Right atrium auricular region (tissue), 2 donors: ENCODE data around the gene CERK. TPM values are rescaled to one million over a fixed set of nuclear protein-coding genes. Genes with fewer than 3 reads are reported as not detected.

Experiments used
- DNase-seq: peaks from one replicate; pipeline ENCODE4 v3.0.0-alpha.2; 2019; ENCODE audit warnings: low spot score
- H3K27ac ChIP-seq, 2 donors: fragments of 200-600 bp; sonication (generic); 1 replicate in 1 of 2; 2 replicates in 1 of 2; pipeline ENCODE4 v1.5.1; 2016 to 2019
- H3K27me3 ChIP-seq, 2 donors: fragments of 200-600 bp; sonication (generic); one replicate each; pipeline versions ENCODE4 v1.5.1 to v1.6.0; 2017 to 2019
- H3K36me3 ChIP-seq: fragments of 200-600 bp; sonication (generic); one replicate; pipeline ENCODE4 v1.5.1; 2016
- H3K4me1 ChIP-seq, 2 donors: fragments of 200-600 bp; sonication (generic); one replicate each; pipeline versions ENCODE4 v1.5.1 to v1.6.0; 2017 to 2019
- H3K4me3 ChIP-seq, 2 donors: fragments of 200-600 bp; sonication (generic); 1 replicate in 1 of 2; 2 replicates in 1 of 2; pipeline ENCODE4 v1.5.1; 2017 to 2019; ENCODE audit warnings: mild to moderate bottlenecking in 1 of 2, moderate library complexity in 1 of 2
- H3K9me3 ChIP-seq, 2 donors: fragments of 200-600 bp; sonication (generic); one replicate each; pipeline ENCODE4 v1.5.1; 2019
- total RNA-seq, 2 donors: library from RNA; depleted of rRNA; stranded (reverse); fragments of >200 nt; gene quantifications; one replicate each; pipeline ENCODE4 v1.1.0, GENCODE V29; 2016
- TF ChIP-seq, protein P1 (sequence below), 2 donors: fragments of 200-600 bp; sonication (generic); IDR thresholded peaks; one replicate each; pipeline ENCODE4 v1.5.1; 2019; ENCODE audit warnings: antibody characterized with exemption in 2 of 2

CERK gene
- total RNA-seq, 2 donors from 2014 or later = 46.0 to 59.8 TPM

DNA sequence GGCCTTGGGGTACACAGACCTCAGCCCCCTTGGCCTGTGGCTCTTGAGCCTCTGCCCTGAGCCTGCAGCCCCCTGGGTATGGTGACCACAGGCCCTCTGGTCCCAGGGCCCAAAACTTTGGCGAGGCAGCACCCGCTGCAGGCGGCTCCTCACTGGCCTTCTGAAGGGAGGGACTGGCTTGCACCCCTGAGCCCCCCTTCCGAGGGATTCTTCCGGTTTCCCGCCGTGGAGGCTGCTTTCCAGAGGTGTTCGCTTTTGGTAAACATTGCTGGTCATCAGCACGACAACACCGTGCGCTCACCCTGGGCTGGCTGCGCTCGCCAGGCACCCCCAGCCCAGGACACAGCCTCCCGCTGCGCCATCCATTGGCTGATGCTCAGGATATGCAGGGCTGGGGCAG, 75.8 kb downstream of the CERK start:
- TF ChIP-seq, protein P1, sequence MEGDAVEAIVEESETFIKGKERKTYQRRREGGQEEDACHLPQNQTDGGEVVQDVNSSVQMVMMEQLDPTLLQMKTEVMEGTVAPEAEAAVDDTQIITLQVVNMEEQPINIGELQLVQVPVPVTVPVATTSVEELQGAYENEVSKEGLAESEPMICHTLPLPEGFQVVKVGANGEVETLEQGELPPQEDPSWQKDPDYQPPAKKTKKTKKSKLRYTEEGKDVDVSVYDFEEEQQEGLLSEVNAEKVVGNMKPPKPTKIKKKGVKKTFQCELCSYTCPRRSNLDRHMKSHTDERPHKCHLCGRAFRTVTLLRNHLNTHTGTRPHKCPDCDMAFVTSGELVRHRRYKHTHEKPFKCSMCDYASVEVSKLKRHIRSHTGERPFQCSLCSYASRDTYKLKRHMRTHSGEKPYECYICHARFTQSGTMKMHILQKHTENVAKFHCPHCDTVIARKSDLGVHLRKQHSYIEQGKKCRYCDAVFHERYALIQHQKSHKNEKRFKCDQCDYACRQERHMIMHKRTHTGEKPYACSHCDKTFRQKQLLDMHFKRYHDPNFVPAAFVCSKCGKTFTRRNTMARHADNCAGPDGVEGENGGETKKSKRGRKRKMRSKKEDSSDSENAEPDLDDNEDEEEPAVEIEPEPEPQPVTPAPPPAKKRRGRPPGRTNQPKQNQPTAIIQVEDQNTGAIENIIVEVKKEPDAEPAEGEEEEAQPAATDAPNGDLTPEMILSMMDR (IDR thresholded peaks at IDR 0.05) = no peak
- no peak overlapping the region for H3K4me3 ChIP-seq
- H3K27ac ChIP-seq = peak overlapping the region; percentile 75 to 84
- H3K27me3 ChIP-seq = no peaks in the 10 kb centered on the region
- H3K36me3 ChIP-seq = peaks cover 61% of the 10 kb centered on the region
- peaks cover 0 to 32% of the 10 kb centered on the region in 2 donors for H3K4me1 ChIP-seq
- no peaks in the 10 kb centered on the region for H3K9me3 ChIP-seq
- no peak for DNase-seq

DNA sequence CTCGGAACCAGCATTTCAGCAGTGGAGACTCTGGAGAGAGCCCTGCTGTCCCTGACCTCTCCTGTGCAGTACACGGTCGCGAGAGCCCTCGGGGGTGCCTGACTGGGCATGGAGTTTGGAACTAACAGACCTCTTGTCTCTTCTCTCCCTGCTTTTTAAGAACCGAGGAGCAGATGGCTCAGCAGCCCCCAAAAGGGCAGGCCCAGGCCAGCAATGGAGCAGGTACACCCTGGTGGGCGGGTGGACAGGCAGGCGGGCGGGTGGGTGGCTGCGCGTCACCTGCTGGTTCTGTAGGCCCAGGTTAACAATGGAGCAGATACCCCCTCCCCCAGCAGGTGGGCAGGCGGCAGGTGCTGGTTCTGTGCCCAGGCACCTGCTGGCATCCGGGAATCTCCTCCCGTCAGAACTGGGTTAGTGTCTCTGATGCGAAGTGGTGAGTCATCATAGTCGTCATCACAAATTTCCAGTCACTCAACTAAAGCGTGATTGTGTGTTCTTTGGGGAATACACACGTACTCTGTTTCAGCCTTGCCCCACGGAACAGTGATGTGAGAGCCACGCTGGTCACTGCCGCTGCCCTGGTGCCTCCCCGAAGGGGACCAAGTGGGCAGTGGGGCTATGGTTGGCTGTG, 76.7 kb downstream of the CERK start:
- no peaks in the 10 kb centered on the region for H3K9me3 ChIP-seq
- H3K4me1 ChIP-seq = peaks cover 0 to 40% of the 10 kb centered on the region in 2 donors
- H3K4me3 ChIP-seq = no peak overlapping the region
- no peaks in the 10 kb centered on the region for H3K27me3 ChIP-seq
- H3K27ac ChIP-seq = peak overlapping the region; percentile 75 to 84
- TF ChIP-seq, protein P1 (IDR thresholded peaks at IDR 0.05) = no peak
- no peak for DNase-seq
- H3K36me3 ChIP-seq = peaks cover 52% of the 10 kb centered on the region

DNA sequence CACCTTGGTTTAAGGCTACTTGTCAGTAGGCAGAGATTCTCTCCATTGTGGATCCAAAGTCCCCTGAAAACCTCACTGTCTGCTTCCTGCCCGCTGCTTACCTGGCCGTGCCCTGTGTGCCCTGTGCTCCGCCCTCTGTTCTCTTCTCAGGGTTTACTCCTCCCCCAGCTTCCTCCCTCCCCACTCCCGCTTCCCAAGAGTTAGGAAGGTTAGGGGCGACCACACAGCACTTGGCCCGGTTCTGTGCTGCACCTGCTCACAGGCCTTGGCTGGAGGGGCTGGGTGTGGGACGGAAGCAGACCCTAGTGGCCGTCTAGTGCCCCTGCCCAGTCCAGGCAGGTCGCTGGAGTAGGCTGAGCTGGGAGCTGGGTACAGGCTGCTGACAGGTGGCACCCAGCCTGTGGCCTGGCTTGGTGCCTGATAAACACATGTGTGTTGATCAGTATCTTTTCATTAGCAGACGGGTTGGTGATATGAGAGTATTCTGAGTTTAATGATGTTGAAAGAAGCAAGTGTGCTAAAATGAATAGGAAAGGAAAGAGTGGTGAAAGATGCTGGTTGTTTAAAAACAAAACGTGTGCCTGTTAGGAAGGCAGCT, 77.3 kb downstream of the CERK start:
- peaks cover 0 to 45% of the 10 kb centered on the region in 2 donors for H3K4me1 ChIP-seq
- H3K27ac ChIP-seq = peak overlapping the region; percentile 75 to 84
- peaks cover 46% of the 10 kb centered on the region for H3K36me3 ChIP-seq
- no peak overlapping the region for H3K4me3 ChIP-seq
- no peak for DNase-seq
- H3K27me3 ChIP-seq = no peaks in the 10 kb centered on the region
- TF ChIP-seq, protein P1 (IDR thresholded peaks at IDR 0.05) = no peak
- no peaks in the 10 kb centered on the region for H3K9me3 ChIP-seq

DNA sequence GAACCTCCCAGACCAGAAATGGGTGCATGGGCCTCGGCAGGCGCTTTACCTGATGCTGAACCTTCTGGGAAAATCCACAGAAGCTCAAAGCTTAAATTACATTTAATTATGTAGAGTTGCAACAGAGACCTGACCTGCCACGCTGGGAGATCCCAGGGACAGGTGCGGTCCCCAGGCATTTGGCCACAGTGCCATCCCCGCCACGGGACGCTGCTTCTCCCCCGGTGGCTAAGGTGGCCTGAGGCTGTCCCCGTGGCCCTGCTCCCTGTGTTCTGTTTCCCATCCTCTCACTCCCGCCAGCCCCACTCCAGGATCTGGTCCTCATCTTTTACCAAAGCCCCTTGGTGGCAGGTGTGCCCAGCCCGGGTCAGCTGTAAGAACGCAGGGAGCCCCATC, 78.3 kb downstream of the CERK start:
- peak overlapping the region in 1 of 2 donors; percentile 84 for H3K27ac ChIP-seq
- TF ChIP-seq, protein P1 (IDR thresholded peaks at IDR 0.05) = no peak
- H3K4me3 ChIP-seq = no peak overlapping the region
- H3K27me3 ChIP-seq = no peaks in the 10 kb centered on the region
- peaks cover 0 to 45% of the 10 kb centered on the region in 2 donors for H3K4me1 ChIP-seq
- H3K9me3 ChIP-seq = no peaks in the 10 kb centered on the region
- no peak for DNase-seq
- H3K36me3 ChIP-seq = peaks cover 36% of the 10 kb centered on the region

DNA sequence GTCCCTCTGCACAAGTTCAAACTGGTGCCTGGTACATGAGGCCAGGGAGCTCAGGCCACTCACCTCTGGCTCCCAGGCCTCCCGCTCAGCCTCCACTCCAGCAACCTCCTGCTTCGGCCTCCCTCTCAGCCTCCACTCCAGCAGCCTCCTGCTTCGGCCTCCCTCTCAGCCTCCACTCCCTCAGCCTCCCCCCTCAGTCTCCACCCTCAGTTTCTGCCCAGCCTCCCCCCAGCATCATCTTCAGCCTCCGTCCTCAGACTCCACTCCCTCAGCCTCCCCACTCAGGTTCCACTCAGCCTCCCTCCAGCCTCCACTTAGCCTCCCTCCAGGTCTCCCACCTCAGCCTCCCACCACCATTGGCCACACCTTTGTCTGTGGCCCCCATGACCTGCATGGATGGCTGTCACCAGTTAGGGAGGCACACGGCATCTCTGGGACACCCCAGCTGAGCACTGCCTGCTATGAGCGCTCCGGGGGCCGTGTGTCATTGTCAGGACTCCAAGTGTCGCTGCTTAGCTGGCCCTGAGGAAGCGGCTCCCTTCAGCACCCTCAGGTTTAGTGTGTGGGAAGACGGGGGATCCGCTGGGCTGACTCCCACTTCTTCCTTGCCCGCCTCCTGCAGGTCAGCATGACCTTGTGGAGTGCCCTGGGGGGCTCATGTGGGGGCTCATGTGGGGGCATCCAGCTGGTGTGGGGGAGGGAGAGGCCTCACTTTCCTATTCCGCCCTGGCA, 78.8 kb downstream of the CERK start:
- Histone ChIP-seq H3K36me3 (peaks cover 31% of the 10 kb centered on the region), H3K27me3 (no peaks in the 10 kb centered on the region), H3K27ac (peak overlapping the region in 1 of 2 donors; percentile 84), H3K4me1 (peaks cover 0 to 50% of the 10 kb centered on the region in 2 donors), H3K9me3 (no peaks in the 10 kb centered on the region), H3K4me3 (no peak overlapping the region)
- TF ChIP-seq, protein P1 (IDR thresholded peaks at IDR 0.05) = no peak
- DNase-seq = no peak
